IPS DF 6.9 (cell line): ENCODE measurements around the gene LHX3.

Experiments used
- DNase-seq: peaks from one replicate; pipeline ENCODE4 v3.0.0-alpha.2; 2013; ENCODE audit warnings: low read depth, low spot score
- H3K27ac ChIP-seq: one replicate; pipeline ENCODE4 v1.5.1; 2013; ENCODE audit warnings: low read length, control low read depth
- H3K27me3 ChIP-seq: 2 replicates; pipeline ENCODE4 v1.6.1; 2013; ENCODE audit warnings: mild to moderate bottlenecking, low read length; ENCODE audit not compliant: control insufficient read depth, insufficient read depth
- H3K36me3 ChIP-seq: 2 replicates; pipeline ENCODE4 v1.6.1; 2013; ENCODE audit warnings: low read length; ENCODE audit not compliant: control insufficient read depth, insufficient read depth
- H3K4me1 ChIP-seq: 2 replicates; pipeline ENCODE4 v1.6.1; 2013; ENCODE audit warnings: low read length; ENCODE audit not compliant: control insufficient read depth, insufficient read depth
- H3K4me3 ChIP-seq: 2 replicates; pipeline ENCODE4 v1.5.1; 2013; ENCODE audit warnings: mild to moderate bottlenecking, low read length
- H3K9me3 ChIP-seq: 2 replicates; pipeline ENCODE4 v1.6.1; 2013; ENCODE audit warnings: low read length, inconsistent platforms; ENCODE audit not compliant: control insufficient read depth, insufficient read depth
- WGBS: extraction: QIAGEN DNeasy Blood & Tissue Kit; methylation state at CpG from one replicate; pipeline ENCODE4 v1.1.7; 2013; ENCODE audit warnings: mixed read lengths, missing lambda C conversion rate; ENCODE audit not compliant: insufficient read length, insufficient coverage; 5-methylcytosine and 5-hydroxymethylcytosine counted together

Gene LHX3

GRCh38 chr9:136218271-136218670, 13.3 kb upstream of the LHX3 start:
- no CpG with 5 or more reads among the region's 16 CpGs for WGBS
- H3K27me3 ChIP-seq, result no peaks in the 10 kb centered on the region
- no peak overlapping the region for H3K27ac ChIP-seq
- peaks cover 2% of the 10 kb centered on the region; the same call in 1 of the 2 replicates for H3K4me1 ChIP-seq
- H3K9me3 ChIP-seq, result no peaks in the 10 kb centered on the region
- peaks cover 23% of the 10 kb centered on the region for H3K36me3 ChIP-seq
- H3K4me3 ChIP-seq, result no peak overlapping the region
- no peak for DNase-seq

- Histone ChIP-seq H3K36me3 (peaks cover 15% of the 10 kb centered on the region; the same call in 1 of the 2 replicates), H3K4me1 (peaks cover 2% of the 10 kb centered on the region; the same call in 1 of the 2 replicates), H3K4me3 (no peak overlapping the region; the same call in 1 of the 2 replicates), H3K27me3 (no peaks in the 10 kb centered on the region), H3K27ac (no peak overlapping the region), H3K9me3 (no peaks in the 10 kb centered on the region)
- no CpG with 5 or more reads among the region's 37 CpGs for WGBS
- DNase-seq, result no peak
Observed at GRCh38 chr9:136216541-136217244, 11.8 kb upstream of the LHX3 start.

- no peaks in the 10 kb centered on the region for H3K27me3 ChIP-seq
- H3K36me3 ChIP-seq, result peaks cover 21% of the 10 kb centered on the region
- no CpG with 5 or more reads among the region's 9 CpGs for WGBS
- H3K4me1 ChIP-seq, result peaks cover 2% of the 10 kb centered on the region; the same call in 1 of the 2 replicates
- no peaks in the 10 kb centered on the region for H3K9me3 ChIP-seq
- H3K4me3 ChIP-seq, result no peak overlapping the region
- no peak for DNase-seq
- H3K27ac ChIP-seq, result no peak overlapping the region
Observed at GRCh38 chr9:136213733-136214132, 8.8 kb upstream of the LHX3 start.

GRCh38 chr9:136212345-136212950, 7.5 kb upstream of the LHX3 start:
- no peaks in the 10 kb centered on the region for H3K9me3 ChIP-seq
- no peak overlapping the region for H3K4me3 ChIP-seq
- H3K27me3 ChIP-seq, result no peaks in the 10 kb centered on the region
- no CpG with 5 or more reads among the region's 28 CpGs for WGBS
- H3K27ac ChIP-seq, result no peak overlapping the region
- H3K36me3 ChIP-seq, result peaks cover 24% of the 10 kb centered on the region
- no peak for DNase-seq
- peaks cover 2% of the 10 kb centered on the region; the same call in 1 of the 2 replicates for H3K4me1 ChIP-seq

- H3K4me3 ChIP-seq, result no peak overlapping the region
- H3K9me3 ChIP-seq, result no peaks in the 10 kb centered on the region
- no peak for DNase-seq
- no peak overlapping the region for H3K27ac ChIP-seq
- no CpG with 5 or more reads among the region's 35 CpGs for WGBS
- no peaks in the 10 kb centered on the region for H3K27me3 ChIP-seq
- H3K36me3 ChIP-seq, result peaks cover 24% of the 10 kb centered on the region
- H3K4me1 ChIP-seq, result peaks cover under 1% of the 10 kb centered on the region; the same call in 1 of the 2 replicates
Observed at GRCh38 chr9:136211441-136212344, 6.8 kb upstream of the LHX3 start.

- Histone ChIP-seq H3K4me1 (no peaks in the 10 kb centered on the region; the same call in 1 of the 2 replicates), H3K27ac (no peak overlapping the region), H3K9me3 (no peaks in the 10 kb centered on the region), H3K27me3 (no peaks in the 10 kb centered on the region), H3K36me3 (peaks cover 20% of the 10 kb centered on the region), H3K4me3 (no peak overlapping the region)
- DNase-seq, result no peak
- WGBS, result no CpG with 5 or more reads among the region's 15 CpGs
Observed at GRCh38 chr9:136211006-136211405, 6.1 kb upstream of the LHX3 start.

GRCh38 chr9:136210276-136210675, 5.3 kb upstream of the LHX3 start:
- no peak overlapping the region for H3K27ac ChIP-seq
- no CpG with 5 or more reads among the region's 16 CpGs for WGBS
- H3K9me3 ChIP-seq, result no peaks in the 10 kb centered on the region
- peaks cover under 1% of the 10 kb centered on the region for H3K4me1 ChIP-seq
- H3K4me3 ChIP-seq, result no peak overlapping the region
- peaks cover 20% of the 10 kb centered on the region for H3K36me3 ChIP-seq
- H3K27me3 ChIP-seq, result peaks cover 2% of the 10 kb centered on the region
- no peak for DNase-seq

GRCh38 chr9:136209786-136210185, 4.9 kb upstream of the LHX3 start:
- H3K27me3 ChIP-seq, result peaks cover 3% of the 10 kb centered on the region
- H3K36me3 ChIP-seq, result peaks cover 18% of the 10 kb centered on the region
- no peak for DNase-seq
- no peaks in the 10 kb centered on the region for H3K9me3 ChIP-seq
- H3K4me3 ChIP-seq, result no peak overlapping the region
- WGBS, result no CpG with 5 or more reads among the region's 17 CpGs
- H3K27ac ChIP-seq, result no peak overlapping the region
- peaks cover 3% of the 10 kb centered on the region for H3K4me1 ChIP-seq

GRCh38 chr9:136209232-136209631, 4.3 kb upstream of the LHX3 start:
- Histone ChIP-seq H3K36me3 (peaks cover 13% of the 10 kb centered on the region), H3K9me3 (no peaks in the 10 kb centered on the region), H3K27ac (no peak overlapping the region), H3K4me3 (no peak overlapping the region), H3K27me3 (peaks cover 9% of the 10 kb centered on the region), H3K4me1 (peaks cover 3% of the 10 kb centered on the region)
- no peak for DNase-seq
- WGBS, result no CpG with 5 or more reads among the region's 17 CpGs

GRCh38 chr9:136208675-136209074, 3.7 kb upstream of the LHX3 start:
- DNase-seq, result no peak
- no peaks in the 10 kb centered on the region for H3K9me3 ChIP-seq
- no peak overlapping the region for H3K27ac ChIP-seq
- no peak overlapping the region for H3K4me3 ChIP-seq
- WGBS, result no CpG with 5 or more reads among the region's 17 CpGs
- H3K36me3 ChIP-seq, result peaks cover 10% of the 10 kb centered on the region
- H3K27me3 ChIP-seq, result peaks cover 14% of the 10 kb centered on the region
- peaks cover 3% of the 10 kb centered on the region for H3K4me1 ChIP-seq
